ENCODE data around the gene DHRS7. TPM values are rescaled to one million over a fixed set of nuclear protein-coding genes. Genes with fewer than 3 reads are reported as not detected.

Gene DHRS7
- polyA plus RNA-seq, 2 of the 4 experiments (the other 2 are of a cell fraction), result 75.4 to 97.5 TPM

- TF ChIP-seq NFE2L2 (conservative IDR thresholded peaks at IDR 0.05; ENCODE audit: low read length) (no peak), CBX2 (IDR thresholded peaks at IDR 0.05; ENCODE audit: borderline replicate concordance, low read depth) (no peak)
Observed at GRCh38 chr14:60161196-60162107, 3.7 kb downstream of the DHRS7 start (continued).

GRCh38 chr14:60160422-60160821, 4.8 kb downstream of the DHRS7 start:
- TF ChIP-seq PHF8 (IDR thresholded peaks at IDR 0.05; ENCODE audit: borderline replicate concordance, low read depth), result no peak
- TF ChIP-seq TP53 (CRISPR knock-in tag; IDR thresholded peaks at IDR 0.05), result no peak
- no peak for TF ChIP-seq CHD4 (IDR thresholded peaks at IDR 0.05; ENCODE audit: borderline replicate concordance)
- no peak for TF ChIP-seq MYC (IDR thresholded peaks at IDR 0.05; ENCODE audit: borderline replicate concordance, low read length)
- no peak for TF ChIP-seq RNF2 (IDR thresholded peaks at IDR 0.05; ENCODE audit: borderline replicate concordance, low read depth)
- no peak for TF ChIP-seq KDM5A (IDR thresholded peaks at IDR 0.05)
- TF ChIP-seq REST (IDR thresholded peaks at IDR 0.05), result no peak
- TF ChIP-seq RFX5 (IDR thresholded peaks at IDR 0.05), result no peak
- TF ChIP-seq SMC3 (IDR thresholded peaks at IDR 0.05), result no peak
- no peak overlapping the region for H3K4me2 ChIP-seq
- H3K4me3 ChIP-seq, result no peak overlapping the region
- ATAC-seq, result no peak
- WGBS (ENCODE audit: missing lambda C conversion rate), result 95% methylated on average over 7 of the region's 7 CpGs
- no peak overlapping the region for H3K27ac ChIP-seq
- ChIA-PET POLR2A (interaction anchor here (0.7 kb wide), 1 partner anchor 18 kb away, joined by 3 read pairs; no protein-coding TSS in a partner anchor), CTCF (interaction anchor here (1.2 to 1.8 kb wide), 2 partner anchors 70 to 83 kb away, joined by 3 to 4 read pairs; no protein-coding TSS in a partner anchor)
- no peak for FAIRE-seq
- H3K4me1 ChIP-seq, result peaks cover 9% of the 10 kb centered on the region; the same call in 2 of the 3 replicates
- DNase-seq (ENCODE audit: low read depth in 1 of 2, low spot score in 1 of 2), result no peak
- H3K9me3 ChIP-seq, result no peaks in the 10 kb centered on the region

- no peak for FAIRE-seq
- Histone ChIP-seq H3K4me3 (no peak overlapping the region), H3K4me1 (peaks cover 17% of the 10 kb centered on the region), H3K4me2 (no peak overlapping the region), H3K9me3 (no peaks in the 10 kb centered on the region), H3K27ac (no peak overlapping the region)
- POLR2A ChIA-PET, result interaction anchor here (1.2 kb wide), 1 partner anchor 10 kb away, joined by 3 read pairs; the partner anchor contains the start of gene DHRS7
- no peak for ATAC-seq
- DNase-seq (ENCODE audit: low read depth in 1 of 2, low spot score in 1 of 2), result no peak
- CTCF ChIA-PET, result interaction anchor here (0.6 to 1.9 kb wide), 4 partner anchors 8 to 63 kb away, joined by 3 to 17 read pairs (median 4); partner anchors contain the start of genes DHRS7 and PCNX4
- WGBS (ENCODE audit: missing lambda C conversion rate), result 79% methylated on average over 2 of the region's 2 CpGs
- TF ChIP-seq RARB (CRISPR knock-in tag; IDR thresholded peaks at IDR 0.05) (no peak), RAD21 (conservative IDR thresholded peaks at IDR 0.05 in 1 of 2, IDR thresholded peaks at IDR 0.05 in 1 of 2) (no peak), REST (IDR thresholded peaks at IDR 0.05) (no peak), ZFP36 (IDR thresholded peaks at IDR 0.05; ENCODE audit: borderline replicate concordance, partially characterized antibody) (no peak), FOXS1 (CRISPR knock-in tag; IDR thresholded peaks at IDR 0.05) (no peak), KDM5A (IDR thresholded peaks at IDR 0.05) (no peak), RNF2 (IDR thresholded peaks at IDR 0.05; ENCODE audit: borderline replicate concordance, low read depth) (no peak)
Observed at GRCh38 chr14:60154671-60155070, 10.5 kb downstream of the DHRS7 start.

Data from A549 (cell line).